Stomach (tissue), 9 donors: ENCODE measurements around the gene ARHGEF4. TPM values are rescaled to one million over a fixed set of nuclear protein-coding genes. Genes with fewer than 3 reads are reported as not detected.

Experiments
- DNase-seq, 2 donors: peaks; one replicate each; pipeline versions ENCODE4 v3.0.0 to v3.0.0-alpha.2; 2013 to 2019
- H3K27ac ChIP-seq, 5 donors: fragments of 200-600 bp in 4 of 5; sonication (generic) in 4 of 5; one replicate each; pipeline ENCODE4 v1.5.1; 2013 to 2019; ENCODE audit warnings: mild to moderate bottlenecking in 1 of 5, moderate library complexity in 1 of 5
- H3K27me3 ChIP-seq, 3 donors: fragments of 200-600 bp; sonication (generic); one replicate each; pipeline ENCODE4 v1.5.1; 2017 to 2019; ENCODE audit warnings: mixed run types in 1 of 3
- H3K36me3 ChIP-seq, 4 donors: fragments of 200-600 bp; sonication (generic); 1 replicate in 3 of 4; 2 replicates in 1 of 4; pipeline ENCODE4 v1.5.1; 2016 to 2019
- H3K4me1 ChIP-seq, 4 donors: fragments of 200-600 bp; sonication (generic); one replicate each; pipeline ENCODE4 v1.5.1; 2016 to 2019
- H3K4me3 ChIP-seq, 4 donors: fragments of 200-600 bp; sonication (generic) in 3 of 4; one replicate each; pipeline ENCODE4 v1.5.1; 2016 to 2019; ENCODE audit warnings: mild to moderate bottlenecking in 1 of 4
- H3K9me3 ChIP-seq, 4 donors: fragments of 200-600 bp; sonication (generic); one replicate each; pipeline ENCODE4 v1.5.1; 2016 to 2019
- EP300 ChIP-seq: sonication (generic); formaldehyde crosslinking; IDR thresholded peaks from one replicate; pipeline ENCODE4 v1.6.1; 2017; ENCODE audit warnings: antibody characterized with exemption
- POLR2A ChIP-seq, 4 donors: fragments of 450-650 bp; IDR thresholded peaks; one replicate each; pipeline ENCODE4 v1.6.1; 2016; ENCODE audit warnings: antibody characterized with exemption in 4 of 4, control low read depth in 2 of 4, mild to moderate bottlenecking in 1 of 4, moderate library complexity in 1 of 4
- POLR2AphosphoS5 ChIP-seq, 3 donors: sonication (generic); formaldehyde crosslinking; IDR thresholded peaks; one replicate each; pipeline ENCODE4 v1.6.1; 2016; ENCODE audit warnings: antibody characterized with exemption in 3 of 3
- WGBS, 5 donors: extraction: QIAGEN DNeasy Blood & Tissue Kit in 3 of 5; methylation state at CpG; one replicate each; pipeline versions ENCODE4 v1.1.5 to v1.1.7; 2013 to 2018; 5-methylcytosine and 5-hydroxymethylcytosine counted together
- intact Hi-C: fragments of 100-400 bp; cut with DNase I; formaldehyde crosslinking; loops from one replicate; pipeline ENCODE4 v1.15.1; 2023; ENCODE audit warnings: low total_unique reads
- polyA plus RNA-seq, 3 donors: library from polyadenylated mRNA; stranded (reverse); fragments of 200-250 nt; gene quantifications; one replicate each; pipeline ENCODE4 v1.2.3, GENCODE V29; 2013
- total RNA-seq, 5 donors: library from RNA; depleted of rRNA; stranded (reverse); fragments of >200 nt; gene quantifications; one replicate each; pipeline versions ENCODE4 v1.1.0 to v1.2.3, GENCODE V29; 2014 to 2016
- TF ChIP-seq, protein P1 (sequence below), 7 experiments: fragments of 450-650 bp in 4 of 7; fragments of 200-600 bp in 3 of 7; sonication (generic) in 3 of 7; IDR thresholded peaks; one replicate each; pipeline ENCODE4 v1.5.1; 2016 to 2019; ENCODE audit warnings: antibody characterized with exemption in 7 of 7, control low read depth in 2 of 7, mild to moderate bottlenecking in 1 of 7
- donor health status: healthy with polysubstance abuse.
- donor health status: Bipolar disorder and iron deficiency.
- donor health status: healthy.

The ARHGEF4 gene
- total and polyA plus RNA-seq, 8 donors, result 1.4 to 32.3 (median 11.2) TPM; not detected in 1

DNA sequence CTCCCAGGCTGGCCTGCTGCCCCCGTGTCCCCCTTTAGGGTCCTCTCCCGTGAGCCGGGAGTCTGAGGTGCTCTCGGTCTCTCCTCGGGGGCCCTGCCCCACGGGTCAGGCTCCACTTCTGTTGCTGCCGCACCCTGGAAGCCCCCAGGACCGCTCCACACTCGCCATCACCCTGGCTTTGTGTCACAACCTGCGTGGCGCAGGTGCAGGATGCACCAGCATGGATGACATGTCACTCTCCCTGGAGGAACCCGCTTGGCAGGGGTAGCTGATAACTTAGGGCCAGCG lies 10.8 kb upstream of the ARHGEF4 start:
- no peak for DNase-seq
- Histone ChIP-seq H3K27ac (no peak overlapping the region), H3K36me3 (no peaks in the 10 kb centered on the region), H3K27me3 (peaks cover 0 to 3% (median 0%) of the 10 kb centered on the region in 3 donors), H3K4me1 (no peaks in the 10 kb centered on the region), H3K9me3 (no peaks in the 10 kb centered on the region), H3K4me3 (no peak overlapping the region)
- intact Hi-C loops, result no loop called here
- WGBS, 5 donors, result 74 to 89% (median 82%) methylated on average over 11 to 13 of the region's 13 CpGs
- TF ChIP-seq EP300 (no peak), POLR2A (IDR thresholded peaks at IDR 0.05) (no peak), POLR2AphosphoS5 (IDR thresholded peaks at IDR 0.05) (no peak)
- TF ChIP-seq, protein P1, sequence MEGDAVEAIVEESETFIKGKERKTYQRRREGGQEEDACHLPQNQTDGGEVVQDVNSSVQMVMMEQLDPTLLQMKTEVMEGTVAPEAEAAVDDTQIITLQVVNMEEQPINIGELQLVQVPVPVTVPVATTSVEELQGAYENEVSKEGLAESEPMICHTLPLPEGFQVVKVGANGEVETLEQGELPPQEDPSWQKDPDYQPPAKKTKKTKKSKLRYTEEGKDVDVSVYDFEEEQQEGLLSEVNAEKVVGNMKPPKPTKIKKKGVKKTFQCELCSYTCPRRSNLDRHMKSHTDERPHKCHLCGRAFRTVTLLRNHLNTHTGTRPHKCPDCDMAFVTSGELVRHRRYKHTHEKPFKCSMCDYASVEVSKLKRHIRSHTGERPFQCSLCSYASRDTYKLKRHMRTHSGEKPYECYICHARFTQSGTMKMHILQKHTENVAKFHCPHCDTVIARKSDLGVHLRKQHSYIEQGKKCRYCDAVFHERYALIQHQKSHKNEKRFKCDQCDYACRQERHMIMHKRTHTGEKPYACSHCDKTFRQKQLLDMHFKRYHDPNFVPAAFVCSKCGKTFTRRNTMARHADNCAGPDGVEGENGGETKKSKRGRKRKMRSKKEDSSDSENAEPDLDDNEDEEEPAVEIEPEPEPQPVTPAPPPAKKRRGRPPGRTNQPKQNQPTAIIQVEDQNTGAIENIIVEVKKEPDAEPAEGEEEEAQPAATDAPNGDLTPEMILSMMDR (IDR thresholded peaks at IDR 0.05), result no peak

DNA sequence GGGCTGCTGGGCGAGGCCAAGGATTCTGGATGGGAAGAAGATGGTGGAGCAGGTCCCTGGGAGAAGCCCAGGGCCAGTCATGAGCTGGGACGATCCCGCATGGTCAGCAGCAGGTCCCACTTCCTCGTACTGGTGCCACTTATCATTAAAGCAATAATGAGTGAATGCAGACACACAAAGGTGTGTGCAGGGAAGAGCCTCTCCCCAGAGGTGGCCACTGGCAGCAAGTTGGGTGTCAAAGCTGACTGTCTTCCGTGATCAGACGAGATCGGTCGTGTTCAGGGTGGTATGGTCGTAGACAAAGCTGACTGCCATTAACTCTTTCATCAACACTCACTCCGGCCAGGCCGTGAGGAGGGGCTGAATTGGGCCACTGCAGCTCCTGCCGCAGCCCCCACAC lies 10.3 kb upstream of the ARHGEF4 start:
- Histone ChIP-seq H3K4me1 (no peaks in the 10 kb centered on the region), H3K4me3 (no peak overlapping the region), H3K36me3 (no peaks in the 10 kb centered on the region), H3K27ac (no peak overlapping the region), H3K27me3 (peaks cover 0 to 5% (median 0%) of the 10 kb centered on the region in 3 donors), H3K9me3 (no peaks in the 10 kb centered on the region)
- TF ChIP-seq POLR2AphosphoS5 (IDR thresholded peaks at IDR 0.05), result no peak
- TF ChIP-seq EP300, result no peak
- TF ChIP-seq, protein P1 (IDR thresholded peaks at IDR 0.05), result no peak
- no peak for TF ChIP-seq POLR2A (IDR thresholded peaks at IDR 0.05)
- 58 to 71% (median 68%) methylated on average over 11 to 12 of the region's 12 CpGs for WGBS, 5 donors
- intact Hi-C loops, result no loop called here
- no peak for DNase-seq

DNA sequence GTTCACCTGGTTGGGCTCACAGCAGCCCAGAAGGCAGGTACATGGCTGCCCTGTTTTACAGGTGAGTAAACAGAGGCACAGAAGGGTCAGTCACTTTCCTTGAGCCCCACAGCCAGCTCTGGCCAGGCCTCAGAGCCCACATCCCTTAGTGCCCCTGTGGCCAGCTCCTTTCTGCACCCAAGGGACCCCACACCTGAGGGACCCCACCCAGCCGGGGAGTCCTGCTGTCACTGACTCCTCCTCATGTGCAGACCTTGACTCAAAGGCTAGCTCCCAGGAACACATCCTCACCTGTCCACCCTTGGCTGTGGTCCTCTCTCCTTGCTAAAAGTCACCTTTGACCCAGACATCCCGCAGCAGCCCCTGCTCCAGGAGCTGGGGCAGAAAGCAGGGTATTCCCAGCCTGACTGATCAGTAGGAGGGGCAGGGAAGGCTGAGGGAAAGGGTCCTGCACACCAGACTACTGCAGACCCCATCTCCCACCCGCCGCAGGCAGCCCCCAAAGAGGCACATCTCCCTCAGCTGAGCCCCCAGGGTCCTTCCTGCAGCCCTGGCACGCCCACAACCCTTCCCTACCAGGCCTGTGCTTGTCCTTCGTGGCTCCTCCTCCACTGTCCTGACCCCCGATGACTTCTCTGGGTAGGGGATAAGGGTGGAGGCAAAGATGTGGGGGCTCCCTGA lies 9.8 kb upstream of the ARHGEF4 start:
- no peak for DNase-seq
- WGBS, 5 donors, result 61 to 72% (median 70%) methylated on average over 7 of the region's 7 CpGs
- no peaks in the 10 kb centered on the region for H3K36me3 ChIP-seq
- intact Hi-C loops, result no loop called here
- H3K27ac ChIP-seq, result no peak overlapping the region
- H3K4me1 ChIP-seq, result no peaks in the 10 kb centered on the region
- peaks cover 0 to 11% (median 0%) of the 10 kb centered on the region in 3 donors for H3K27me3 ChIP-seq
- no peak overlapping the region for H3K4me3 ChIP-seq
- H3K9me3 ChIP-seq, result no peaks in the 10 kb centered on the region
- no peak for TF ChIP-seq POLR2A (IDR thresholded peaks at IDR 0.05)
- TF ChIP-seq POLR2AphosphoS5 (IDR thresholded peaks at IDR 0.05), result no peak
- TF ChIP-seq, protein P1 (IDR thresholded peaks at IDR 0.05), result no peak
- TF ChIP-seq EP300, result no peak

DNA sequence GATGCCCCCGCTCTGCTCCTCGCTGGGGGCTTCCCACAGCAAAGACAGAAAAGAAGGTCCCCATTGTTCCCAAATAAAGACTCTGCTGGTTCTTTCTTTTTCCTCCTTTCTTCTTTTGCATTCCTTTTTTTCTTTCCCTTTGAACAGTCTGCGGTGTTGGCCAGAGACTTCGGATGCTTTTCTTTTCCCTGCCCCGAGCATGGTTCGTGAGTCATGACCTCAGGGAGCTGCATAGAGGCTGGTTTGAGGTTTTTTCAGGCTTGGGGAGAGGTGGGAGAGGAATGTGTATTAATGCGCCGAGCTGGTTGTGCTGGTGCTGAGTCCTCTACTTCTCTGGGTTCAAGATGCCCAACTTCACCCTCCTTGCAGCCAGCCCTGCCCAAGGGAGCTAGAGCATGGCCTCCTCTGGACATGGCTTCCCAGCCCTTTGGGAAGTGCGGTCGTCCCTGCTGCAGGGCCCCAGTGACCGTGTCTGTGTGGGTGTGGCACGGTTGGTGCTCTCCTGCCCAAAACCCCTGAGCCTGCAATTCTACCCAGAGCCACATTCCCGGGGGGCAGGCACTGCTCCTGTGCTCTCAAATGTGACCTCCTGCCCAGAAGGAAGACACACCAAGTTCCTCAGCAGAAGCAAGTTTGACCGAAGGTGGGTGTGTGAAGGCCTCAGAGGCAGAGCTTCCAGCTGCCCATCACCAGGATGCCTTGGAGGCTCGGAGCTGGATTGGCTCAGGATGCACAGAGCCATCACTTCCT lies 9.0 kb upstream of the ARHGEF4 start:
- H3K9me3 ChIP-seq, result no peaks in the 10 kb centered on the region
- H3K27ac ChIP-seq, result no peak overlapping the region
- no peaks in the 10 kb centered on the region for H3K36me3 ChIP-seq
- H3K4me1 ChIP-seq, result no peaks in the 10 kb centered on the region
- peaks cover 0 to 18% (median 0%) of the 10 kb centered on the region in 3 donors for H3K27me3 ChIP-seq
- intact Hi-C loops, result no loop called here
- 69 to 78% (median 71%) methylated on average over 10 to 15 of the region's 15 CpGs for WGBS, 5 donors
- TF ChIP-seq EP300 (no peak), POLR2A (IDR thresholded peaks at IDR 0.05) (no peak), POLR2AphosphoS5 (IDR thresholded peaks at IDR 0.05) (no peak)
- TF ChIP-seq, protein P1 (IDR thresholded peaks at IDR 0.05), result no peak
- no peak overlapping the region for H3K4me3 ChIP-seq
- no peak for DNase-seq
